GM12878 (cell line): ENCODE measurements around the gene GRIN2A. TPM values are rescaled to one million over a fixed set of nuclear protein-coding genes. Genes with fewer than 3 reads are reported as not detected.

Source experiments
- ATAC-seq: fragments of 200-7000 bp; cut with Tn5 transposase; 3 replicates; pipeline ENCODE4 v1.9.1; 2020; ENCODE audit warnings: mild to moderate bottlenecking, moderate library complexity
- BruUV-seq: library from RNA; stranded (reverse); fragments of 400-500 nt; replicated peaks from 2 replicates; lab custom pipeline; 2021; lab: Mats Ljungman, UMichigan
- CTCF ChIA-PET: fragments of 300-600 bp; sonication (Branson Sonifier 250); formaldehyde crosslinking; extraction: SDS; loops from one replicate; lab custom pipeline; 2021; ENCODE audit warnings: inconsistent platforms; lab: Yijun Ruan, JAX
- POLR2A ChIA-PET: fragments of 350-600 bp; formaldehyde crosslinking; extraction: SDS; loops from one replicate; lab custom pipeline; 2021; ENCODE audit warnings: inconsistent platforms; lab: Charles Lee
- RAD21 ChIA-PET: fragments of 300-600 bp; sonication (Branson Sonifier 250); formaldehyde crosslinking; loops from one replicate; lab custom pipeline; 2023; ENCODE audit warnings: antibody characterized with exemption; ENCODE audit not compliant: unreplicated experiment; lab: Charles Lee
- SMC1A ChIA-PET: fragments of 300-600 bp; sonication (Branson Sonifier 250); formaldehyde crosslinking; loops from one replicate; lab custom pipeline; 2023; ENCODE audit not compliant: unreplicated experiment, uncharacterized antibody; lab: Charles Lee
- DNase-seq: peaks from one replicate; pipeline ENCODE4 v3.0.0-alpha.2; 2011; ENCODE audit warnings: low read depth, low spot score
- FAIRE-seq: peaks from 3 replicates; lab custom pipeline; 2011; peaks lifted over from hg19 to GRCh38; lab: Jason Lieb, UNC
- H2AFZ ChIP-seq: 2 replicates; pipeline ENCODE4 v1.6.0; 2011; ENCODE audit warnings: low read depth, low read length, control low read depth; ENCODE audit not compliant: control insufficient read depth
- H3K27ac ChIP-seq: 2 replicates; pipeline ENCODE4 v1.5.1; 2011; ENCODE audit warnings: control low read depth; ENCODE audit not compliant: control insufficient read depth, insufficient read depth
- H3K27me3 ChIP-seq, 2 experiments: replicated peaks in 1 of 2; 2 replicates each; pipeline versions ENCODE4 v1.6.0 to v1.6.1; 2011; ENCODE audit warnings: low read length in 1 of 2; ENCODE audit not compliant: control insufficient read depth in 2 of 2, insufficient read depth in 2 of 2
- H3K36me3 ChIP-seq, 2 experiments: 2 replicates each; pipeline ENCODE4 v1.5.1; 2011; ENCODE audit warnings: low read length in 1 of 2; ENCODE audit not compliant: control insufficient read depth in 2 of 2, insufficient read depth in 2 of 2
- H3K4me1 ChIP-seq: 2 replicates; pipeline ENCODE4 v1.6.1; 2011; ENCODE audit warnings: mild to moderate bottlenecking, low read length, moderate library complexity, mixed read lengths; ENCODE audit not compliant: control insufficient read depth, insufficient read depth
- H3K4me2 ChIP-seq: 2 replicates; pipeline ENCODE4 v1.6.0; 2011; ENCODE audit warnings: control low read depth; ENCODE audit not compliant: control insufficient read depth, insufficient read depth
- H3K4me3 ChIP-seq: fragments of 200-600 bp; sonication (generic); 2 replicates; pipeline ENCODE4 v1.5.1; 2016
- H3K79me2 ChIP-seq: 2 replicates; pipeline ENCODE4 v1.6.0; 2011; ENCODE audit warnings: low read length; ENCODE audit not compliant: control insufficient read depth, insufficient read depth
- H3K9ac ChIP-seq: 2 replicates; pipeline ENCODE4 v1.8.0; 2011; ENCODE audit warnings: low read length, control low read depth, mixed read lengths; ENCODE audit not compliant: control insufficient read depth, insufficient read depth
- H3K9me3 ChIP-seq: replicated peaks from 3 replicates; pipeline ENCODE4 v1.5.1; 2011; ENCODE audit warnings: mild to moderate bottlenecking, low read length; ENCODE audit not compliant: control insufficient read depth, insufficient read depth
- H4K20me1 ChIP-seq: 2 replicates; pipeline ENCODE4 v1.6.0; 2011; ENCODE audit not compliant: control insufficient read depth, insufficient read depth
- BCLAF1 ChIP-seq: fragments of 450-650 bp; IDR thresholded peaks from 2 replicates; pipeline ENCODE4 v1.6.1; 2017; ENCODE audit warnings: antibody characterized with exemption, mild to moderate bottlenecking, moderate library complexity
- CBFB ChIP-seq: IDR thresholded peaks from 2 replicates; pipeline ENCODE4 v1.6.1; 2016; ENCODE audit warnings: antibody characterized with exemption, low read depth
- HDAC6 ChIP-seq: fragments of 200-600 bp; sonication (generic); IDR thresholded peaks from one replicate; pipeline ENCODE4 v1.8.0; 2017; ENCODE audit warnings: antibody characterized with exemption; ENCODE audit not compliant: unreplicated experiment
- SIN3A ChIP-seq: IDR thresholded peaks from 2 replicates; pipeline ENCODE4 v1.6.1; 2012; ENCODE audit warnings: low read depth, low read length, improper control_type of control experiment
- SKIL ChIP-seq: fragments of 450-650 bp; IDR thresholded peaks from 2 replicates; pipeline ENCODE4 v1.6.1; 2017; ENCODE audit warnings: mild to moderate bottlenecking, low read depth, inconsistent platforms; ENCODE audit not compliant: poor library complexity, severe bottlenecking
- SMAD1 ChIP-seq: fragments of 450-650 bp; IDR thresholded peaks from 2 replicates; pipeline ENCODE4 v1.6.1; 2018; ENCODE audit warnings: mild to moderate bottlenecking, low read depth; ENCODE audit not compliant: partially characterized antibody
- SMARCA5 ChIP-seq: fragments of 450-650 bp; IDR thresholded peaks from 2 replicates; pipeline ENCODE4 v1.6.1; 2017; ENCODE audit warnings: mild to moderate bottlenecking
- STAT1 ChIP-seq: fragments of 450-650 bp; conservative IDR thresholded peaks from 2 replicates; pipeline ENCODE4 v1.6.1; 2014; ENCODE audit warnings: antibody characterized with exemption, mild to moderate bottlenecking
- TCF3 ChIP-seq: IDR thresholded peaks from 2 replicates; pipeline ENCODE4 v1.6.1; 2012; ENCODE audit warnings: low read depth, mild to moderate bottlenecking, low read length, borderline replicate concordance; ENCODE audit not compliant: insufficient read depth
- YBX1 ChIP-seq: fragments of 450-650 bp; IDR thresholded peaks from 2 replicates; pipeline ENCODE4 v1.6.1; 2016; ENCODE audit warnings: antibody characterized with exemption
- ZNF217 ChIP-seq: fragments of 450-650 bp; IDR thresholded peaks from 2 replicates; pipeline ENCODE4 v1.6.1; 2017; ENCODE audit warnings: antibody characterized with exemption, mild to moderate bottlenecking
- ZSCAN29 ChIP-seq: fragments of 450-650 bp; IDR thresholded peaks from 2 replicates; pipeline ENCODE4 v1.6.1; 2017; ENCODE audit warnings: mild to moderate bottlenecking, moderate library complexity
- WGBS: methylation state at CpG from one replicate; pipeline ENCODE4 v1.1.6; 2016; ENCODE audit warnings: low lambda C conversion rate; ENCODE audit not compliant: insufficient replicate concordance, insufficient coverage; ENCODE audit errors: missing lambda C conversion rate; 5-methylcytosine and 5-hydroxymethylcytosine counted together
- in situ Hi-C: fragments of 300-500 bp; cut with MboI; formaldehyde crosslinking; loops from 9 replicates; pipeline ENCODE4 v1.14.3; 2018; ENCODE audit warnings: mixed read lengths
- intact Hi-C: fragments of 100-400 bp; cut with micrococcal nuclease; formaldehyde crosslinking; loops from one replicate; pipeline ENCODE4 v1.14.2; 2022; ENCODE audit not compliant: unreplicated experiment
- polyA plus RNA-seq, 11 experiments: library from polyadenylated mRNA; depleted of rRNA in 4 of 11; unstranded in 6 of 11; stranded (reverse) in 5 of 11; fragments of >200 nt; fragmentation: Nextera tagmentation in 4 of 11; fragmentation: Illumina TruSeq in 1 of 11; extraction: Ambion mirVana in 4 of 11; extraction: Trizol in 1 of 11; gene quantifications; 1 replicate in 1 of 11; 2 replicates in 10 of 11; pipeline versions ENCODE4 v1.2.1 to v1.2.3, GENCODE V29; 2011 to 2016; ENCODE audit warnings: inconsistent platforms in 2 of 11, missing spikeins in 2 of 11, low read depth in 1 of 11
- total RNA-seq, 4 experiments: library from RNA; depleted of rRNA in 3 of 4; stranded (reverse); fragments of >200 nt in 3 of 4; fragmentation: Illumina TruSeq in 1 of 4; extraction: Trizol in 1 of 4; gene quantifications; 2 replicates each; pipeline versions ENCODE4 v1.2.1 to v1.2.3, GENCODE V29; 2013 to 2021
- TF ChIP-seq, protein P1 (sequence below): fragments of 450-650 bp; IDR thresholded peaks from 2 replicates; pipeline ENCODE4 v1.6.1; 2017; ENCODE audit warnings: low read depth, mild to moderate bottlenecking, moderate library complexity
- TF ChIP-seq, protein P2 (sequence below): fragments of 450-650 bp; conservative IDR thresholded peaks from 2 replicates; pipeline ENCODE4 v1.6.1; 2017; ENCODE audit warnings: mild to moderate bottlenecking, moderate library complexity

The GRIN2A gene
- total and polyA plus RNA-seq, 10 of the 15 experiments (the other 5 are each of a cell fraction or from before 2014, with no cell fraction given), result 2.4 to 13.3 (median 7.3) TPM

GRCh38 chr16:9970796-9971195, 211.4 kb downstream of the GRIN2A start:
- intact Hi-C loops, result no loop called here
- no peaks in the 10 kb centered on the region for H3K36me3 ChIP-seq
- POLR2A ChIA-PET, result interaction anchor here (0.7 to 0.8 kb wide), 2 partner anchors 53 to 73 kb away, joined by 3 read pairs; no protein-coding TSS in a partner anchor
- no peak for DNase-seq
- no peak for ATAC-seq
- H3K27me3 ChIP-seq, result no peaks in the 10 kb centered on the region
- no peak overlapping the region for H2AFZ ChIP-seq
- WGBS, result 0% methylated on average over 1 of the region's 1 CpG
- H3K4me3 ChIP-seq, result no peak overlapping the region
- no peaks in the 10 kb centered on the region; the same call in 2 of the 3 replicates for H3K9me3 ChIP-seq
- BruUV-seq, result no TSS peak
- H3K4me2 ChIP-seq, result no peak overlapping the region
- TF ChIP-seq SKIL (no peak), SMARCA5 (no peak), YBX1 (no peak), ZNF217 (no peak), STAT1 (no peak), CBFB (no peak), TCF3 (no peak), HDAC6 (no peak), BCLAF1 (no peak), SIN3A (no peak), SMAD1 (no peak), ZSCAN29 (no peak)
- TF ChIP-seq, protein P1, sequence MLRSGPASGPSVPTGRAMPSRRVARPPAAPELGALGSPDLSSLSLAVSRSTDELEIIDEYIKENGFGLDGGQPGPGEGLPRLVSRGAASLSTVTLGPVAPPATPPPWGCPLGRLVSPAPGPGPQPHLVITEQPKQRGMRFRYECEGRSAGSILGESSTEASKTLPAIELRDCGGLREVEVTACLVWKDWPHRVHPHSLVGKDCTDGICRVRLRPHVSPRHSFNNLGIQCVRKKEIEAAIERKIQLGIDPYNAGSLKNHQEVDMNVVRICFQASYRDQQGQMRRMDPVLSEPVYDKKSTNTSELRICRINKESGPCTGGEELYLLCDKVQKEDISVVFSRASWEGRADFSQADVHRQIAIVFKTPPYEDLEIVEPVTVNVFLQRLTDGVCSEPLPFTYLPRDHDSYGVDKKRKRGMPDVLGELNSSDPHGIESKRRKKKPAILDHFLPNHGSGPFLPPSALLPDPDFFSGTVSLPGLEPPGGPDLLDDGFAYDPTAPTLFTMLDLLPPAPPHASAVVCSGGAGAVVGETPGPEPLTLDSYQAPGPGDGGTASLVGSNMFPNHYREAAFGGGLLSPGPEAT, result no peak
- TF ChIP-seq, protein P2, sequence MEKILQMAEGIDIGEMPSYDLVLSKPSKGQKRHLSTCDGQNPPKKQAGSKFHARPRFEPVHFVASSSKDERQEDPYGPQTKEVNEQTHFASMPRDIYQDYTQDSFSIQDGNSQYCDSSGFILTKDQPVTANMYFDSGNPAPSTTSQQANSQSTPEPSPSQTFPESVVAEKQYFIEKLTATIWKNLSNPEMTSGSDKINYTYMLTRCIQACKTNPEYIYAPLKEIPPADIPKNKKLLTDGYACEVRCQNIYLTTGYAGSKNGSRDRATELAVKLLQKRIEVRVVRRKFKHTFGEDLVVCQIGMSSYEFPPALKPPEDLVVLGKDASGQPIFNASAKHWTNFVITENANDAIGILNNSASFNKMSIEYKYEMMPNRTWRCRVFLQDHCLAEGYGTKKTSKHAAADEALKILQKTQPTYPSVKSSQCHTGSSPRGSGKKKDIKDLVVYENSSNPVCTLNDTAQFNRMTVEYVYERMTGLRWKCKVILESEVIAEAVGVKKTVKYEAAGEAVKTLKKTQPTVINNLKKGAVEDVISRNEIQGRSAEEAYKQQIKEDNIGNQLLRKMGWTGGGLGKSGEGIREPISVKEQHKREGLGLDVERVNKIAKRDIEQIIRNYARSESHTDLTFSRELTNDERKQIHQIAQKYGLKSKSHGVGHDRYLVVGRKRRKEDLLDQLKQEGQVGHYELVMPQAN, result no peak
- no peak for FAIRE-seq
- no peaks in the 10 kb centered on the region for H4K20me1 ChIP-seq
- no peak overlapping the region for H3K27ac ChIP-seq
- RAD21 ChIA-PET, result interaction anchor here (0.6 to 2.2 kb wide), 15 partner anchors 9 to 325 kb away, joined by 3 to 16 read pairs (median 4); no protein-coding TSS in a partner anchor
- SMC1A ChIA-PET, result interaction anchor here (0.5 to 3.2 kb wide), 16 partner anchors 8 to 412 kb away, joined by 3 to 28 read pairs (median 4); no protein-coding TSS in a partner anchor
- CTCF ChIA-PET, result interaction anchor here (0.6 to 2.9 kb wide), 13 partner anchors 9 to 323 kb away, joined by 3 to 28 read pairs (median 3); partner anchors contain the start of gene GRIN2A
- in situ Hi-C loops, result no loop called here
- no peak overlapping the region for H3K9ac ChIP-seq
- H3K79me2 ChIP-seq, result no peaks in the 10 kb centered on the region
- H3K4me1 ChIP-seq, result peaks cover 3% of the 10 kb centered on the region
